GM21526 (cell line): ENCODE data around the gene LRRC73.

ENCODE experiments used
- ATAC-seq: cut with Tn5 transposase; IDR thresholded peaks from one replicate; pipeline ENCODE4 v1.9.1; 2021; ENCODE audit warnings: moderate library complexity; ENCODE audit not compliant: unreplicated experiment, low FRiP score

LRRC73 gene

GRCh38 chr6:43493833-43494232 lies 16.3 kb downstream of the LRRC73 start:
- no peak for ATAC-seq

- no peak for ATAC-seq
These were observed 16.9 kb downstream of the LRRC73 start for GRCh38 chr6:43493230-43493629.

- no peak for ATAC-seq
These were observed 17.5 kb downstream of the LRRC73 start for GRCh38 chr6:43492673-43493072.

- no peak for ATAC-seq
These were observed 18.1 kb downstream of the LRRC73 start for GRCh38 chr6:43491750-43492661.

- ATAC-seq = no peak
These were observed 19.6 kb downstream of the LRRC73 start for GRCh38 chr6:43490523-43490939.

GRCh38 chr6:43489277-43490072 lies 20.7 kb downstream of the LRRC73 start:
- no peak for ATAC-seq

- ATAC-seq = no peak
These were observed 21.4 kb downstream of the LRRC73 start for GRCh38 chr6:43488667-43489276.

- no peak for ATAC-seq
These were observed 28.4 kb downstream of the LRRC73 start for GRCh38 chr6:43481591-43482236.

- no peak for ATAC-seq
These were observed 29.1 kb downstream of the LRRC73 start for GRCh38 chr6:43481075-43481474.

GRCh38 chr6:43478008-43478372 lies 32.2 kb downstream of the LRRC73 start:
- no peak for ATAC-seq

GRCh38 chr6:43477235-43478007 lies 32.7 kb downstream of the LRRC73 start, which contains the start of gene TJAP1:
Gene TJAP1, plus strand, starts transcription at chr6:43477570. Its CDS starts 21,432 bp downstream, at chr6:43499002.
- ATAC-seq = peak; percentile 91

GRCh38 chr6:43476746-43477145 lies 33.4 kb downstream of the LRRC73 start:
- ATAC-seq = no peak

GRCh38 chr6:43475516-43475915 lies 34.6 kb downstream of the LRRC73 start:
- no peak for ATAC-seq

GRCh38 chr6:43472515-43472914 lies 37.6 kb downstream of the LRRC73 start:
- no peak for ATAC-seq

GRCh38 chr6:43471399-43471798 lies 38.7 kb downstream of the LRRC73 start:
- no peak for ATAC-seq

GRCh38 chr6:43469947-43470346 lies 40.2 kb downstream of the LRRC73 start:
- no peak for ATAC-seq

GRCh38 chr6:43468748-43469681 lies 41.1 kb downstream of the LRRC73 start:
- ATAC-seq = no peak

- no peak for ATAC-seq
These were observed 41.9 kb downstream of the LRRC73 start for GRCh38 chr6:43468240-43468639.

GRCh38 chr6:43467752-43468151 lies 42.4 kb downstream of the LRRC73 start:
- no peak for ATAC-seq
